K562 (cell line): ENCODE data around the gene DUS4L.

Source experiments
- CREB1 ChIP-seq, 2 experiments: sonication (generic) in 1 of 2; formaldehyde crosslinking in 1 of 2; IDR thresholded peaks; 2 replicates each; pipeline versions ENCODE4 v1.6.1 to v1.8.0; 2012 to 2022; ENCODE audit warnings: inconsistent platforms in 1 of 2, mild to moderate bottlenecking in 1 of 2, missing genetic modification reagents in 1 of 2, moderate library complexity in 1 of 2
- CTCF ChIP-seq, 3 experiments: IDR thresholded peaks in 2 of 3; conservative IDR thresholded peaks in 1 of 3; 2 replicates each; pipeline ENCODE4 v1.5.1; 2011 to 2012; ENCODE audit warnings: low read length in 3 of 3, mild to moderate bottlenecking in 3 of 3, control low read depth in 2 of 3, improper control_type of control experiment in 1 of 3, inconsistent platforms in 1 of 3, low read depth in 1 of 3, mixed read lengths in 1 of 3, moderate library complexity in 1 of 3; ENCODE audit not compliant: insufficient read depth in 2 of 3
- SAP30 ChIP-seq: fragments of 200-600 bp; sonication (generic); IDR thresholded peaks from 2 replicates; pipeline ENCODE4 v1.6.1; 2012; ENCODE audit warnings: borderline replicate concordance, low read depth, mild to moderate bottlenecking, moderate library complexity, low read length, control low read depth, inconsistent platforms; ENCODE audit not compliant: insufficient read depth, poor library complexity, severe bottlenecking
- ZNF274 ChIP-seq: IDR thresholded peaks from 2 replicates; pipeline ENCODE4 v1.6.1; 2011; ENCODE audit warnings: low read depth, mild to moderate bottlenecking, low read length, moderate library complexity, borderline replicate concordance
- ZNF354B ChIP-seq: fragments of 250-450 bp; sonication (Bioruptor Pico); IDR thresholded peaks from 2 replicates; pipeline ENCODE4 v1.4.0; 2020
- ZNF655 ChIP-seq: fragments of 250-450 bp; sonication (Bioruptor Pico); IDR thresholded peaks from 2 replicates; pipeline ENCODE4 v1.5.0; 2021

GRCh38 chr7:107606303-107606702, 42.5 kb downstream of the DUS4L start:
- TF ChIP-seq SAP30 (no peak), CREB1 (IDR thresholded peaks at IDR 0.05) (no peak), CREB1 (CRISPR knock-in tag; IDR thresholded peaks at IDR 0.05) (no peak), ZNF655 (CRISPR knock-in tag) (no peak), ZNF274 (no peak), CTCF (IDR thresholded peaks at IDR 0.05 in 2 of 3, conservative IDR thresholded peaks at IDR 0.05 in 1 of 3; ENCODE audit: insufficient read depth in 2 of 3, low read depth in 1 of 3, low read length in 3 of 3) (no peak), ZNF354B (CRISPR knock-in tag) (no peak)
